Measurements from ENCODE around the gene SEMA3D. TPM values are rescaled to one million over a fixed set of nuclear protein-coding genes. Genes with fewer than 3 reads are reported as not detected.
A peak's percentile ranks its signal among the peaks of the same experiment; 100 is the strongest.

Gene SEMA3D
- total RNA-seq, 1 donor from 2014 or later: 26.3 TPM

- TF ChIP-seq CTCF (conservative IDR thresholded peaks at IDR 0.05): no peak
- Mint-ChIP-seq H3K9me3 (no peaks in the 10 kb centered on the region), H3K4me3 (no peak overlapping the region), H3K27ac (ENCODE audit: unreplicated experiment) (no peak overlapping the region), H3K4me1 (peaks cover 10% of the 10 kb centered on the region), H3K27me3 (ENCODE audit: low read depth) (no peaks in the 10 kb centered on the region), H3K36me3 (ENCODE audit: low read depth) (peaks cover 3% of the 10 kb centered on the region)
- DNase-seq (ENCODE audit: low read depth, low spot score): no peak
Measured at GRCh38 chr7:85078181-85078580, 108.7 kb downstream of the SEMA3D start.

- Mint-ChIP-seq H3K36me3 (ENCODE audit: low read depth) (peaks cover 3% of the 10 kb centered on the region), H3K27me3 (ENCODE audit: low read depth) (no peaks in the 10 kb centered on the region), H3K4me3 (no peak overlapping the region), H3K9me3 (no peaks in the 10 kb centered on the region), H3K4me1 (peaks cover 10% of the 10 kb centered on the region), H3K27ac (ENCODE audit: unreplicated experiment) (peak overlapping the region; percentile 57)
- no peak for DNase-seq (ENCODE audit: low read depth, low spot score)
- TF ChIP-seq CTCF (conservative IDR thresholded peaks at IDR 0.05): no peak
Measured at GRCh38 chr7:85075864-85076263, 111.0 kb downstream of the SEMA3D start.

GRCh38 chr7:85074992-85075391, 111.9 kb downstream of the SEMA3D start:
- Mint-ChIP-seq H3K27me3 (ENCODE audit: low read depth) (no peaks in the 10 kb centered on the region), H3K36me3 (ENCODE audit: low read depth) (peaks cover 3% of the 10 kb centered on the region), H3K9me3 (no peaks in the 10 kb centered on the region), H3K4me1 (peaks cover 10% of the 10 kb centered on the region), H3K27ac (ENCODE audit: unreplicated experiment) (no peak overlapping the region), H3K4me3 (no peak overlapping the region)
- no peak for DNase-seq (ENCODE audit: low read depth, low spot score)
- TF ChIP-seq CTCF (conservative IDR thresholded peaks at IDR 0.05): no peak

GRCh38 chr7:85074016-85074415, 112.8 kb downstream of the SEMA3D start:
- no peak for TF ChIP-seq CTCF (conservative IDR thresholded peaks at IDR 0.05)
- Mint-ChIP-seq H3K27me3 (ENCODE audit: low read depth) (no peaks in the 10 kb centered on the region), H3K36me3 (ENCODE audit: low read depth) (peaks cover 3% of the 10 kb centered on the region), H3K4me1 (peaks cover 11% of the 10 kb centered on the region), H3K27ac (ENCODE audit: unreplicated experiment) (no peak overlapping the region), H3K4me3 (no peak overlapping the region), H3K9me3 (no peaks in the 10 kb centered on the region)
- no peak for DNase-seq (ENCODE audit: low read depth, low spot score)

GRCh38 chr7:85070967-85071628, 115.8 kb downstream of the SEMA3D start:
- Mint-ChIP-seq H3K27me3 (ENCODE audit: low read depth) (no peaks in the 10 kb centered on the region), H3K4me3 (no peak overlapping the region), H3K9me3 (no peaks in the 10 kb centered on the region), H3K27ac (ENCODE audit: unreplicated experiment) (no peak overlapping the region), H3K4me1 (peaks cover 36% of the 10 kb centered on the region), H3K36me3 (ENCODE audit: low read depth) (peaks cover 3% of the 10 kb centered on the region)
- no peak for DNase-seq (ENCODE audit: low read depth, low spot score)
- no peak for TF ChIP-seq CTCF (conservative IDR thresholded peaks at IDR 0.05)
